ENCODE results near the gene NACC2.

- TF ChIP-seq CTCF (IDR thresholded peaks at IDR 0.05; ENCODE audit: low read depth, low read length) (no peak), EZH2phosphoT487 (IDR thresholded peaks at IDR 0.05; ENCODE audit: low read depth) (no peak)
Observed at GRCh38 chr9:136014924-136015633, 80.0 kb downstream of the NACC2 start.

All from OCI-LY3 (cell line).